K562 (cell line): ENCODE results near the gene TWSG1. TPM values are rescaled to one million over a fixed set of nuclear protein-coding genes. Genes with fewer than 3 reads are reported as not detected.
A peak's percentile ranks its signal among the peaks of the same experiment; 100 is the strongest.

Experiments
- ATAC-seq: fragments of 200-7000 bp; cut with Tn5 transposase; 3 replicates; pipeline ENCODE4 v1.9.1; 2020; ENCODE audit warnings: moderate library complexity
- BruUV-seq: library from RNA; stranded (reverse); fragments of 400-500 nt; replicated peaks from 2 replicates; lab custom pipeline; 2021; lab: Mats Ljungman, UMichigan
- CTCF ChIA-PET: fragments of 300-600 bp; formaldehyde crosslinking; extraction: SDS; loops from one replicate; lab custom pipeline; 2021; ENCODE audit warnings: low intra/inter-chr PET ratio; lab: Yijun Ruan, JAX
- POLR2A ChIA-PET: fragments of 300-600, 350-650 bp; sonication (Branson Sonifier 250); formaldehyde crosslinking; extraction: SDS; loops from one replicate; lab custom pipeline; 2021; ENCODE audit warnings: antibody characterized with exemption, inconsistent platforms; lab: Yijun Ruan, JAX
- DNase-seq, 4 experiments: peaks; one replicate each; pipeline versions ENCODE4 v3.0.0 to v3.0.0-alpha.2; 2011 to 2018; ENCODE audit warnings: low spot score in 3 of 4, mixed read lengths in 3 of 4; ENCODE audit errors: extremely low read depth in 1 of 4
- FAIRE-seq: peaks from 2 replicates; lab custom pipeline; 2011; peaks lifted over from hg19 to GRCh38; lab: Jason Lieb, UNC
- H2AFZ ChIP-seq: 2 replicates; pipeline ENCODE4 v1.6.0; 2011; ENCODE audit warnings: low read depth, low read length, control low read depth, inconsistent platforms
- H3K27ac ChIP-seq: fragments of 200-600 bp; 3 replicates; pipeline ENCODE4 v1.8.0; 2011; ENCODE audit warnings: low read depth, mild to moderate bottlenecking, control low read depth, inconsistent platforms, low read length, moderate library complexity, mixed read lengths; ENCODE audit errors: extremely low read depth
- H3K27me3 ChIP-seq, 2 experiments: fragments of 300-600 bp in 1 of 2; 2 replicates in 1 of 2; 3 replicates in 1 of 2; pipeline versions ENCODE4 v1.6.0 to v1.8.0; 2011; ENCODE audit warnings: inconsistent platforms in 2 of 2, low read length in 2 of 2, mild to moderate bottlenecking in 1 of 2, mixed read lengths in 1 of 2, moderate library complexity in 1 of 2; ENCODE audit not compliant: control insufficient read depth in 2 of 2, insufficient read depth in 2 of 2
- H3K36me3 ChIP-seq: fragments of 300-600 bp; 3 replicates; pipeline ENCODE4 v1.8.0; 2011; ENCODE audit warnings: mild to moderate bottlenecking, low read length, inconsistent platforms; ENCODE audit not compliant: control insufficient read depth, insufficient read depth
- H3K4me1 ChIP-seq, 2 experiments: fragments of 200-600 bp in 1 of 2; replicated peaks in 1 of 2; 2 replicates in 1 of 2; 3 replicates in 1 of 2; pipeline versions ENCODE4 v1.5.1 to v1.8.0; 2011; ENCODE audit warnings: inconsistent platforms in 2 of 2, low read length in 2 of 2, mild to moderate bottlenecking in 1 of 2, mixed read lengths in 1 of 2, moderate library complexity in 1 of 2; ENCODE audit not compliant: control insufficient read depth in 2 of 2, insufficient read depth in 2 of 2
- H3K4me2 ChIP-seq: 2 replicates; pipeline ENCODE4 v1.6.1; 2011; ENCODE audit warnings: low read length, control low read depth, inconsistent platforms, mixed read lengths; ENCODE audit not compliant: insufficient read depth
- H3K4me3 ChIP-seq: fragments of 200-600 bp; sonication (generic), shearing (Covaris generic); 2 replicates; pipeline ENCODE4 v1.5.1; 2016; ENCODE audit warnings: control low read depth, inconsistent platforms
- H3K79me2 ChIP-seq: fragments of 200-600 bp; 3 replicates; pipeline ENCODE4 v1.8.0; 2011; ENCODE audit warnings: low read length, inconsistent platforms; ENCODE audit not compliant: control insufficient read depth, insufficient read depth
- H3K9ac ChIP-seq, 2 experiments: 2 replicates each; pipeline versions ENCODE4 v1.6.0 to v1.6.1; 2011; ENCODE audit warnings: low read depth in 2 of 2, low read length in 2 of 2, control low read depth in 1 of 2, inconsistent platforms in 1 of 2, mild to moderate bottlenecking in 1 of 2, mixed read lengths in 1 of 2; ENCODE audit not compliant: insufficient read depth in 1 of 2
- H3K9me1 ChIP-seq: one replicate; pipeline ENCODE4 v1.6.0; 2011; ENCODE audit warnings: inconsistent platforms, mild to moderate bottlenecking, low read length, moderate library complexity; ENCODE audit not compliant: control insufficient read depth, insufficient read depth
- H3K9me3 ChIP-seq: replicated peaks from 2 replicates; pipeline ENCODE4 v1.5.1; 2011; ENCODE audit warnings: low read depth, low read length, inconsistent platforms; ENCODE audit not compliant: control insufficient read depth, insufficient read depth
- H4K20me1 ChIP-seq: replicated peaks from 2 replicates; pipeline ENCODE4 v1.6.1; 2011; ENCODE audit warnings: low read length, inconsistent platforms, mixed read lengths; ENCODE audit not compliant: control insufficient read depth, insufficient read depth
- WGBS: fragments of 100-300 bp; shearing (Covaris generic); methylation state at CpG from one replicate; pipeline ENCODE4 v1.1.6; 2016; ENCODE audit warnings: low coverage, mixed read lengths; ENCODE audit not compliant: insufficient coverage; ENCODE audit errors: missing lambda C conversion rate; 5-methylcytosine and 5-hydroxymethylcytosine counted together
- in situ Hi-C: fragments of 300-500 bp; cut with MboI; formaldehyde crosslinking; loops from 4 replicates; pipeline ENCODE4 v1.15.0; 2018; ENCODE audit warnings: inconsistent platforms, mixed read lengths
- intact Hi-C: fragments of 100-400 bp; cut with micrococcal nuclease; formaldehyde crosslinking; loops from 2 replicates; pipeline ENCODE4 v1.14.2; 2022
- polyA plus RNA-seq, 8 experiments: library from polyadenylated mRNA; depleted of rRNA in 4 of 8; stranded (reverse) in 5 of 8; unstranded in 3 of 8; fragments of >200 nt; fragmentation: Nextera tagmentation in 2 of 8; fragmentation: Illumina TruSeq in 1 of 8; extraction: Ambion mirVana in 2 of 8; extraction: Trizol in 1 of 8; gene quantifications; 2 replicates each; pipeline versions ENCODE4 v1.2.1 to v1.2.3, GENCODE V29; 2011 to 2014; ENCODE audit warnings: inconsistent platforms in 1 of 8, missing spikeins in 1 of 8
- total RNA-seq, 7 experiments: library from RNA; depleted of rRNA in 6 of 7; stranded (reverse); fragments of >200 nt in 6 of 7; fragmentation: Illumina TruSeq in 2 of 7; extraction: Trizol in 2 of 7; gene quantifications; 2 replicates each; pipeline versions ENCODE4 v1.2.1 to v1.2.3, GENCODE V29; 2011 to 2021; ENCODE audit warnings: low replicate concordance in 1 of 7
- TF ChIP-seq, protein P1 (sequence below): fragments of 150-350 bp; conservative IDR thresholded peaks from 2 replicates; pipeline ENCODE4 v1.6.1; 2014; ENCODE audit warnings: low read length

The TWSG1 gene
- total and polyA plus RNA-seq, 9 of the 15 experiments (the other 6 are each of a cell fraction or from before 2014, with no cell fraction given), result 10.4 to 37.2 (median 25.1) TPM

DNA sequence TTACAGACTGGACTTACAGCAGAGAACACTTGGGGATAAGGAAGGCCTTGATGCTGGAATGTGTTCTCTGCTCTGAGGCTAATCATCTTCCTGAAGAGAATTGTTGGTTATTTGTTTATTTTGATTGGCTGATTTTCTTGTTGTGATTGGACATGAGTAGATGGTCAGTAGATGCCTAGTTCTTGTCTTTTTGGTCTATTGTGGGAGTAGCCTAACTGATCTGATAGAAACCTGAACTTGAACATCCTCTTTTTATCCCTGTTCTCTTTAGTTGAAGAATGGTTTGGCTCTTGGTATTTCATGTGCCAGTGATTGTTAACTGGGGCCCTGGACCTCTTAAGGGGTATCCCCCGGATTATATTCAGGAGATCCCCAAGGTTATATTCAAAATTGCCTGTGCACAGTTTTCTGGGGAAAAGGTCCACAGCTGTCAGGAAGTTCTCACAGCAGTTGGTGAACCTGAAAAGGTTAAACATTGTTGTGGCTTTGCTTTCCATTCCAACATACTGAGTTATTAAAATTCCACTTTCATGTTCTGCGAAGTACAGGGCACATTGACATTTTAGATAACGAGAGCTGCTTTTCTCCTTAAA, 13.6 kb downstream of the TWSG1 start:
- no peaks in the 10 kb centered on the region for H3K27me3 ChIP-seq
- no peak for DNase-seq
- ChIA-PET POLR2A (interaction anchor here (1.1 kb wide), 1 partner anchor 9 kb away, joined by 6 read pairs; no protein-coding TSS in a partner anchor), CTCF (no interaction called here)
- WGBS, result 28% methylated on average over 3 of the region's 3 CpGs
- H2AFZ ChIP-seq, result no peak overlapping the region
- 0 out of 2 replicates have a peak, but pooled peaks cover 3% of the 10 kb centered on the region for H4K20me1 ChIP-seq
- TF ChIP-seq, protein P1, sequence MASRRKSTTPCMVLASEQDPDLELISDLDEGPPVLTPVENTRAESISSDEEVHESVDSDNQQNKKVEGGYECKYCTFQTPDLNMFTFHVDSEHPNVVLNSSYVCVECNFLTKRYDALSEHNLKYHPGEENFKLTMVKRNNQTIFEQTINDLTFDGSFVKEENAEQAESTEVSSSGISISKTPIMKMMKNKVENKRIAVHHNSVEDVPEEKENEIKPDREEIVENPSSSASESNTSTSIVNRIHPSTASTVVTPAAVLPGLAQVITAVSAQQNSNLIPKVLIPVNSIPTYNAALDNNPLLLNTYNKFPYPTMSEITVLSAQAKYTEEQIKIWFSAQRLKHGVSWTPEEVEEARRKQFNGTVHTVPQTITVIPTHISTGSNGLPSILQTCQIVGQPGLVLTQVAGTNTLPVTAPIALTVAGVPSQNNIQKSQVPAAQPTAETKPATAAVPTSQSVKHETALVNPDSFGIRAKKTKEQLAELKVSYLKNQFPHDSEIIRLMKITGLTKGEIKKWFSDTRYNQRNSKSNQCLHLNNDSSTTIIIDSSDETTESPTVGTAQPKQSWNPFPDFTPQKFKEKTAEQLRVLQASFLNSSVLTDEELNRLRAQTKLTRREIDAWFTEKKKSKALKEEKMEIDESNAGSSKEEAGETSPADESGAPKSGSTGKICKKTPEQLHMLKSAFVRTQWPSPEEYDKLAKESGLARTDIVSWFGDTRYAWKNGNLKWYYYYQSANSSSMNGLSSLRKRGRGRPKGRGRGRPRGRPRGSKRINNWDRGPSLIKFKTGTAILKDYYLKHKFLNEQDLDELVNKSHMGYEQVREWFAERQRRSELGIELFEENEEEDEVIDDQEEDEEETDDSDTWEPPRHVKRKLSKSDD, result no peak
- TSS peak; percentile 22 for BruUV-seq
- no peak overlapping the region for H3K27ac ChIP-seq
- no peak for FAIRE-seq
- no peaks in the 10 kb centered on the region for H3K9me3 ChIP-seq
- H3K9ac ChIP-seq, result no peak overlapping the region
- ATAC-seq, result peak; percentile 40
- peaks cover 18% of the 10 kb centered on the region; the same call in 2 of the 3 replicates for H3K79me2 ChIP-seq
- no peaks in the 10 kb centered on the region for H3K9me1 ChIP-seq
- no peaks in the 10 kb centered on the region; a peak in 1 of 5 replicates for H3K4me1 ChIP-seq
- no peak overlapping the region for H3K4me2 ChIP-seq
- no peak overlapping the region for H3K4me3 ChIP-seq
- in situ Hi-C loops (no loop called here), intact Hi-C loops (no loop called here)
- H3K36me3 ChIP-seq, result peaks cover 3% of the 10 kb centered on the region; the same call in 2 of the 3 replicates
